HepG2 (cell line): ENCODE data around the gene ATRN.

Source experiments
- BHLHE40 ChIP-seq: IDR thresholded peaks from 2 replicates; pipeline ENCODE4 v1.6.1; 2011; ENCODE audit warnings: low read length, improper control_type of control experiment
- CTCF ChIP-seq: sonication (generic); formaldehyde crosslinking; IDR thresholded peaks from 2 replicates; pipeline ENCODE4 v1.5.0; 2020; ENCODE audit warnings: mild to moderate bottlenecking, missing genetic modification reagents, moderate library complexity
- MXI1 ChIP-seq: IDR thresholded peaks from 3 replicates; pipeline ENCODE4 v1.6.1; 2012; ENCODE audit warnings: low read depth, low read length, inconsistent platforms, borderline replicate concordance
- POLR2A ChIP-seq, 2 experiments: IDR thresholded peaks; 2 replicates each; pipeline ENCODE4 v1.6.1; 2011; ENCODE audit warnings: low read depth in 2 of 2, low read length in 2 of 2, mild to moderate bottlenecking in 1 of 2, moderate library complexity in 1 of 2; ENCODE audit not compliant: insufficient read depth in 1 of 2
- TCF7 ChIP-seq: sonication (generic); IDR thresholded peaks from 2 replicates; pipeline ENCODE4 v1.6.1; 2016; ENCODE audit warnings: antibody characterized with exemption, low read depth
- TEF ChIP-seq: sonication (generic); formaldehyde crosslinking; IDR thresholded peaks from 2 replicates; pipeline ENCODE4 v1.5.0; 2020; ENCODE audit warnings: missing genetic modification reagents

GRCh38 chr20:3611901-3612300, 141.1 kb downstream of the ATRN start:
- TF ChIP-seq POLR2A (IDR thresholded peaks at IDR 0.05; ENCODE audit: insufficient read depth in 1 of 2, low read depth in 2 of 2, low read length in 2 of 2) (no peak), CTCF (CRISPR knock-in tag) (no peak), BHLHE40 (no peak), TCF7 (no peak), MXI1 (no peak), TEF (CRISPR knock-in tag) (no peak)
